GM21723 (cell line): ENCODE measurements around the gene FAM78A.

Source experiments
- ATAC-seq: cut with Tn5 transposase; IDR thresholded peaks from one replicate; pipeline ENCODE4 v1.9.1; 2021; ENCODE audit warnings: mild to moderate bottlenecking, moderate library complexity; ENCODE audit not compliant: unreplicated experiment

The FAM78A gene

DNA sequence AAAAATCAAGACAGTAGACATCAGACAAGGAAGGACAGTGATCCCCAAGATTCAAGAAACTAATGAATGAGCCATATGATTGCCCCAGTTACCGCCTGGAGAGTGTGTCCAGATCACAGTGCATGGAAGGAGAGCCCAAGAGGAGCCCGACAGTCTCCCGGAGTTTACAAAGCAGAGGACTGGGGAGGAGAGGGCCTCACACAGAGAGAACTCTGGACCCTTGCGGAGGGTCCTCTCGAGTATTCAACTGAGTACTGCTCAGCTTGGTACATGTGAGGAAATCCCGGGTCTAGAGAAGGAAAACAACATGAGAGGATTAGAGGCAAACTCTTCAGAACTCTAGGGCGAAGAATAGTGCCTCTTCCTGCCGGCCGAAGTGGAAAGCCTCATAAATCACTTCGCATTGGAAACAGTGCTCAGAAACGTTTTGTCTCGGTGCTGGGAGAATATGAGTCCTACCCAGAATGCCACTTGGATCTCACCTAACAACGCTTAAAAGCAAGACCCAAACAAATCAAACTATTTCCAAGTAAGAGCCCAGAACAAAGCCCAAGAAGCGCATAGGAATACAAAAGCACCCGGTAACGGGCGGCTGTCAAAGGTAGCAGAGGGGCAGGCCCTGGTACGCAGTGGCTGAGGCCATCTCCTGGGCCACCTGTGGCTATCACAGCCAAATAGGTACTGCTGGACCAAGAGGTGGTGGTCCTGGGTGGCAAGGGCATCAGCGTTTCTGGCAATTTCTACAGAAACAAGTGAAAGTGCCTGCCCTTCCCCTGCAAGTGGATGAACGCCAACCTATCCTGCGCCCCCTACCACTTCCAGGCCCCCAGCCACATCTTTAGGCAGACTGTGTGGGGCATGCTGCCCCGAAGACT, 36.0 kb downstream of the FAM78A start:
- no peak for ATAC-seq

DNA sequence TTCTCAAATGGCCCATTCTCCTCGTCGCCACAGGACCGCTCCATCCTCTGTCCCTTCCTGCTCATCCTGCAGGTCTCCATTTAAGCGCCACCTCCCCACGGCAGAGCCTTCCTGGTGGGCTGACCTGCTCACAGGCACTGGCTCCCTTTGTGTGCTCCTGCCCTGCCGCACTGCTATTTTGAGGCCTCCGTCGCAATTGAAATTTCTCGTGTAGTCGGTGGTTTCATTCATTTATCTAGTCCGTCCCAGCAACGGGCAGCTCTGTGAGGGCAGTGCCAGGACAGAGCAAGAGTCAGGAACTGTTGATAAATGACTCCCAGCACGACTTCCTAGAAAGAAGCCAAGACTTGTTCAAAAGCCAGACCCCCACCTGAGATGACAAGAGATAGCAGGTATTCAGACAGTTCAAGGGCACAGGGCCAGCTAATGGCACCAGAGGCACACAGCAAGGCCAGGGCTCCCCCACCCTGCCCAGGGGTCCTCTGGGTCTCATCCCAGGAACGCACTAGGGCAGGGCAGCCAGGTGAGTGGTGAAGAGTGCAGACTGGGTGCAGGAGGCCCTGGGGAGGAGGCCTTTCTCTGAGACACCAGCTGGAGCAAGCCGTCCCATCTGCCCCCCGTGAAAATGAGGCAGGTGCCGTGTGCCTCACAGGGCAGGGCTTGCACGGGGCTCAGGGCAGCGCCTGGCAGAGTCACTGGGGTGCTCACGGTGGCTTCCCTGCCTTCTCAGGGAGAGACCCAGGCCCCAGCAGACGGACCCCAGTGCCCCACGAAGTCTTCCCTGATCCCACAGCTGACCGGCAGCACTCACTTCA, 36.9 kb downstream of the FAM78A start:
- ATAC-seq, result no peak

DNA sequence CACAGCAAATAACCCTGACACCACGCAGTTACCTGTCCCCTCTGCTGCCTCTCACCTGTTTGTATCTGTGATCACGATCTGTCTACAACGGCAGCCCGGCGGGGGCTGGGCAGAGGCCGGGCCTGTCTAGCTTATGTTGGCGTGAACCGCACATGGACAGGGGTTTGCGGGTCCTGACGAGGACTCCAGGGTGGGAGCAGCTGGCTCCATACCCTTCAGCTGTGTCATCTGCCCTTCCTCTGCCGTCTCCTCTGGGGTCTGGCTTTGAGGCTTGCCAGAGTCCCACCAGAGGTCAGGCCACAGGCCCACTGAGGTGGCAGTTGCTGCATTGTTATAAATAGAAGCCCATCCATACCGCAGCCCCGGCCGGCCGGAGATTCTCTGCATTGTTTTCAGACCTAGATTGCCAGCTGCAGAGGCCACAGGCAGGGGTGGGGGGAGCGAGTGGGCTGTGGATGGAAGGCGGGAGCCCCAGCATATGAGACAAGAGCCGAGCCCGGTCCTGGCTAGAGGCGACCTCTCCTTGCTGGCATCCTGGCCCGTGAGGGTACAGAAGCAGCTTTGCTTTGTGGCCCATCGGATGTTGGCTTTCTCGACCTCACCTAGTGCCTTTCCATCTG, 37.8 kb downstream of the FAM78A start:
- ATAC-seq, result peak; percentile 23

DNA sequence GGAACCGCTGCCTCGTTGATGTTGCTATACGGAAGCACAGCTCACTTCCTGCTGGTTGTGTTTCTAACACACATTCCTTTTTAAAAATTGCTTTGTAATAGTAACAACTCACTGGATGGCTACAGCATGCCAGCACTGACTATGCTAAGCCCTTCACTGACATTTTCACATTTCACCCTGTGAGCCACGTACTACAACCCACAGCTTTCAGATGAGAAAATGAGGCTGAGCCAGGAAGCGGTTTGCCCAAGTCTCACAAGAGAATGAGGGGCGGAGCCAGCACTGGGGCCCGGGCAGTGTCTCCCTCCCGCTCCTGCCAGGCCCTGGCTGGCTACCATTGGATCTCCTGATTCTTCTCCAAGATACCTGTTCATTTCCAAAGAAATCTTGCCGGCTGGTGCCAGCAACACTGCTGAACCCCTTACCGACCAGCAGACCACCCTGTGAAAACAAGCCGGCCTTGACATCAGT, 38.3 kb downstream of the FAM78A start:
- peak; percentile 89 for ATAC-seq

DNA sequence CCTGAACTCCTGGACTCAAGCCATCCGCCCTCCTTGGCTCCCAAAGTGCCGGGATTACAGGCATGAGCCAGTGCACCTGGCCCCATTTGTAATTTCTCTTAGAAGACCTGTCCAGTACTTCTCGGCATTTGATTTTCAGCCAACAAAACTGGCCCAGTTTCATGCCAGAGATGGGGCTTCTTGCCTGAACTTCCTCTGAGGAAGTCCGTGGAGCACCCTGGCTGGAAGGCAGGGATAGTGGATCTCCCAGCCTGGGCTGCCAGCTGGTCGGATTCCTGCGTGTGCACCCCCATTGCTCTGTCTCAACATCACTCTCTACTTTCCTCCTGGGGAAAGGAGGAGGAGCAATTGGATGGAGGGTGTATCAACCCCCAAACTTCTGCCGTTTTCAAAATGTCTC, 39.0 kb downstream of the FAM78A start:
- no peak for ATAC-seq

DNA sequence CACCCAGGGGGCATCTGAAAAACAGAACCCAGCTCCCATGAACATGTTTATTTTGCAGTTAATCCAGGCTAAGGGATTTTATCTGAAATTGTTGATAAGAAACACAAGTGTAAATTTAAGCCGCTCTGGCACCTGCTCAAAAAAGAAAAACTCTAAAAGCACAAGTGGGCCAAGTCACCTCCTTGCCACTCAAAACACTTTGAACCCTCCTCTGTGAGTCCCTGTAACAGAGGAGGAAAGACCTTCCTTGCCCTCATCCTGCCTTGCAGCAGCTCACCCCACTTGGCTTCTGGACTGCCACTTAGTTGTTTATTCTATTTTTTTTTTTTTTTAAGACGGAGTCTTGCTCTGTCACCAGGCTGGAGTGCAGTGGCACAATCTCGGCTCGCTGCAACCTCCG, 39.5 kb downstream of the FAM78A start:
- ATAC-seq, result no peak

DNA sequence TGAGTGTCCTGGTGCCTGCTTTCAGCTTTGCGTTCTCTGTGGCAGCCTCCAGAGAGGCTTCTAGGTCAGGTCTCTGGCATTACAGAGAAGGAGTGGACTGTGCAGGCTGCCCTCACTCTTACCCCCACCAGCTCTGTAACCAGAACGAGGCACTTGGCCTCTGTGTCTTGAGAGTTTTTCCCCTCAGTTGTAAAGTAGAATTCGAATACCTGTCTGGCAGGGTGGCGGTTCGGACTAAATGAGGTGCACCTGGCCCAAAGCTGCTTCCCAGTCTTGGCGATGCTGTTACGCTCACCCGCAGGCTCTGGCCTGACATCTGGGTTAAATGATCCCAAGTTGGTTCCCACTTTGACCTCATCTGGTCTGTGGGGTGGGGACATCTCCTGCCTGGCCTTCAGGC, 40.1 kb downstream of the FAM78A start:
- ATAC-seq, result no peak

DNA sequence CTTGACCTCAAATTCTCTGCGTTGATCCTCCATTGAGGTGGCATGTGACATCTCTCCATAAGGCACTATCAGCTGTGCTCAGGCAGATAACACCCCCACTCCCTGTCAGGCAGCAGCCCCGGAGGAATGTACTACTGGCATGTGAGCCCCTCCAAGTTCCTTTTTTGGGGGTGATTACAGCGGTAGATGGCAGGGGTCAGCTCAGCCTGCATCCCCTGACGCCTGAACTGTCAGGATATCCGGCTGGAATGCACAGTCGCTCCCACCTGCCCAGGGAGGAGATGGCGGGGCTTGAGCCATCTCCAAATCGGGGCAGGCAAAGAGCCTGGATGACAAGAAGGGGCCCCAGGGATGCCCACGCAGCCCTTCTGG, 40.8 kb downstream of the FAM78A start:
- no peak for ATAC-seq

DNA sequence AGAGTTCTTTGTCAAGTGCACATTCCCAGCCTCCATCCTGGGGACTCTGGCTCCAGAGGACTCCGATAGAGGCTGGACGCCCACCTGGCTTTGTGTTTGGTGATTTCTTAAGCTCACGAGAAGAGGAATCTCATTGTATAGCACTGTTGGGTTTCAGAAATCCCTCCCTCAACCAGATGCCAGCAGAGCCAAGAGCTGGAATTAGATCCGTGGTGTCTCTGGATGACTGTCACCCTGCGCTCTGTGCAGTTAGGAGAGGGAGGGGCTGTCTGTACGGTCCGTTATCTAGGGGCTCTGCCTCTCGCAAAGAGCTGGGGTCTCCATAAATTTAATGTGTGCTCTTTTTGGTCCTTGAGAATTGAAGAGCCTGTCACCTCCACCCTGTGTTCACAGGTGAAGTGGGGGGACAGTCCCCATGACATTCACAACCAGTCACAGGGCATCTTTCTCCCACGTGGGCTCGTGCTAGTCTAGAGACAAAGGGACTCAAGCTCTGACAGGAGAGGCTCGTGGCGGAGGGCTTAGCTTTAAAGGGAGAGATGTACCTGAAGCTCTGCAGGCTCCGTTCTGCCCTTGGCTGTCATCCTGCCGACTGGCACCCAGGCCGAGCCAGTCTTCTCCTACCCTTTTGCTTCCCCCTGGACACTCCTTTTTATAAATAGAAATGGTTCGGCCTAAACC, 41.4 kb downstream of the FAM78A start:
- ATAC-seq, result no peak

DNA sequence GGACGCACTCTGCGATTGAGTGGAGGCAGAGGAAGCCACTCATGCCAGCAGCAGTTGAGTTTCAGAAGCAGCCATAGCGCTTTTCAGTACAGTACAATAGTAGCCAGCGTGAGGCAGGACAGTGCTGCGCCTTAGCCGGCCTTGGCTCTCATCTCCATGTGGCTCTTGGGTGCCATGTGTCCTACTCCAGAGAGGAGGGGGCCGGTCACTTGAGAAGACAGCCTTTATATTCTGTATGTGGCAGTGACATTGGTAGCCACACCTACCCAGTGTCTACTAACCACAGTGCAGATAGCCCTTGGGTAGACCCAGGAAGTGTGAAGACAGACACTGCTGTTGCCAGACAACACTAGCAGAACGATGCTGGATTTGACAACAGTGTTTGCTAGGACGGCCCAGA, 42.3 kb downstream of the FAM78A start:
- ATAC-seq, result no peak

DNA sequence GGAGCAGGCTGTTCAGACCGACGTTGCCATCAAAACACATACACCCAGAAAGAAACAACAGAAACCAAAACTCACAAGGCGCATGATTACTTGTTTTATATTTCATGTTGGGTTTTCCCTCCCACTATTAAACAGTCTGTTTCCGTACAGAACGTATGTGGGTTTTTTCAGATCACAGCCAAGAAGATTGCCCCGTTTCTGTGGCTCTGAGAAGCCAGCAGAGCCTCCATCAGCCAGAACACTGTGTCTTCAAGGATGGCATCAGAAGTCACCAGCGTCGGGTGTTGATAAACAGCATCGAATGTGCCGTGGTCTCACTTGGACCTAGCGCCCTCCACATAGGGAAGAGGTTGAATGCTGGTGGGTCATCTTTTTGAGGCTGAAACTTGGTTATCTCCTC, 42.8 kb downstream of the FAM78A start:
- no peak for ATAC-seq

DNA sequence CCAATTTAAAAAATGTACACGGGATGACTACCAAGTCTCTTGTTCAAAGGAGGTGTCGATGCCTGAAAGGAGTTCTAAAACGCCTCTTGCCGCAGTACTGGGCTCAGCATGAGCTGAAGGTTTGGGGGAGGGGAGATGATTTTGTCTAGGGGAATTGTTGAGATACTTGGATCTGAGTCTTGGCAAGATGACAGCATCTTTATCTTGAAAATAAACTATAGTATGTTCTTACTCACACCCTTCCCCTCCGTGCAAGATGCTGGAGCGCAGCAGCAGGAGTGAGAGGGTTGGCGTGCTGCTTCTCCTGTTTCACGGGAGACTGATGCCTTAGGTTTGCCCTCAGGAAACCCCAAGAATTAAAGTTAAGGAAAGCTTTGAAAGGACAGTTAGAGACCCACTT, 47.3 kb downstream of the FAM78A start:
- no peak for ATAC-seq

DNA sequence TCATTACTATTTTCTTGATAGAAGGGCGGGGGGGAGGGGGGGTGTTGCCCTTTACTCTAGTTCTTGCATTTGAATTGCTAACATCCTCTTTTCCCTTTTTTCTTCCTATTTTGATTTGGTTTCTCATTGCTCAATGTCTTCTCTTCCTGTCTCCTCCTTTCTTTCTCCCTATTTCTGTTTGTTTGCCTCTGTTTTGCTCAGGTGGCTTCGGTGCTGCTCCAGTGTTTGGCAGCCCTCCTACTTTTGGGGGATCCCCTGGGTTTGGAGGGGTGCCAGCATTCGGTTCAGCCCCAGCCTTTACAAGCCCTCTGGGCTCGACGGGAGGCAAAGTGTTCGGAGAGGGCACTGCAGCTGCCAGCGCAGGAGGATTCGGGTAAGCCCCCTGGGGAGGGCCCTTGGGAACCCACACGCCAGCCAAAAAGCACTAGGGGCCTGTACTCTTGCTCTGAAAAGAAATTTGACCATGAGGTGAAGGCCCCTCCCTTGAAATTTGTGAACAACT, 48.3 kb downstream of the FAM78A start:
- no peak for ATAC-seq

DNA sequence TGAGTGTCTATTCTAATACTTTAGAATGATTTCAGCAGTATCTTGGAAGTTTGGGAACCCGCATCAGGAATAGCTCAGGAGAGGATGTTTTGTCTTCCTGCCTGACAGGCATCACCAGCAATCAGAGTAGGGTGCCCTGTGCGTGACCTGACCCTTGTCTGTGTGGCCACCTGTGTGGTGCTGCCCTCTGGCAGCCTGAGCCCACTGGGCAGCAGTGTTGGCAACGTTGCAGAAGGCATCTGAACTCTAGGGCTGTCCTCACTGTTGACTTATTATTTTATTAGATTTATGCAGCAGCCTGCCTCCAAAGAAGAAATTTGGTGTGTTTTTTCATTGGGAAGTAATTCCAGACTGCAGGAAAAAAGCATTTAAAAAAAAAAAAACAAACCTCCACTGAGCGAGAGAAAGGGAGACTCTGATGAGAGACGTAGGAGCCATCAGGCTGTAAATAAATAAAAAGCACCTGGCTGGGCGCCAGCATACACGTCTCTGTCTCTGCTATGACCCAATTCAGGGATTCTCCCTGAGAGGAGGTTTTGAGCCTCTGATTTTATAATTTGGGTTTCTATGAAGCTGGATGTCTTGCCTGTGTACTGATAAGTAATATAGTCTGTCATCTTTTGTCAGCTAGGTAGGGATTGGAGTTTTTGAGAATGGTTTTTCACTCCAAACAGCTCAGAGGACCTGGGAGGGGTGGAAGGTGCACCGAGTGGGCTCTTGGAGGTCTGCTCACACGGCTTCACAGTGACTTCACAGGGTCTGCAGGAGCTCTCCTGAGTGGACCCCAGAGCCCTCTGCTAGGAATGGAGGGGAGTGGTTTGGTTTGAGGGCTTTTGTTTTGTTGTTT, 49.0 kb downstream of the FAM78A start:
- no peak for ATAC-seq

DNA sequence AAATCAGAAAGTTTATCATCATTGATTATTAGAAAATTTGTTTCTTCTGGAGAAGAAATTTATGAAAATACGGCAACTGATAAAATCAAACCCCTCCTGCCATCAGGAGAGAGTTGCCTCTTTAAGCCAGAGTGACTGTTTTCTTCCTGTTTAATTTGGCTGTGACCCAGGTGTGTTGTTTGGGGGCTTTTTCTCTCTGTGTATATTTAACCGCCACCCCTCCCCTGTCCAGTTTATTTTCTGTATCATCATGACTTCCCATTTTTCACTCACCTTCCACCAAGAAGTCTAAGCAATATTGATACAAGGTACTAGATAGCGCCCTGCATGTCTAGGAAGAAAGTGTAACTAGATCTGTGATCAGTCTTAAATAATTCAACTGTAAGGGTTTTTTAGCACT, 50.1 kb downstream of the FAM78A start:
- no peak for ATAC-seq

DNA sequence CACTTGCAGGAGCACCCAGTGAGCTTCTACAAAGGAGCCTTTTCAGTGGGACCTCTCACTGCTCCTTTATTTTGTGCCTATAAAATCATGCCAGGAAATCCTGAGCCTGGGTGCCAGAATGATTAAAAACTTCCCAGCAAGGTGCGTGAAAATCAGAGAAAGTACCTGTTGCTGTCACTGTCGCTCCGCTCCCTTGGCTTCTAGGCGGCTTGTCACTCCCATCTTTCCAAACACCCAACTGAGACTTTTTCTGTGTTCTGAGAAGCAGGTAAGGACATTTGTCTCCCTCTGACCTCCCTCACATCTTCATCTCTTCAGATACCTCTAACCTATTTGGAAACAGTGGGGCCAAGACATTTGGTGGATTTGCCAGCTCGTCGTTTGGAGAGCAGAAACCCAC, 53.9 kb downstream of the FAM78A start:
- no peak for ATAC-seq

DNA sequence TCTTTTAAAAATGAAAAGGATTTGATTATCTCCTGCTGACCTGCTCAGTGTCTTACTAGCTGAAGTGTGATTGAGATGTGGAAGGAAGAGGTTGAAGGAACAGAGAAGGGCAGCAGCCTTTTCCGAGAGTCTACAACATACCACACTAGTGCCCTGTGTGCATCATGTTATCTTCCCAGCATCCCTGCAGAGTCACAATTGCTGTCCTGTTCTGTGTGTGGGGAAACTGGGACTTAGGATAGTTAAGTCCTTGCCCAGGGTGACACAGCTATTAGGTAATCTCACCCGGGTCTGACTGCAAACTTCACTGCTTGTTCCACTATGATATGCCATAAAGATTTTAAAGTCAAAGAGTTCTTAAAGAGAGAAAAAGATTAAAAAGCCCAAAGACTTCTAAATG, 55.8 kb downstream of the FAM78A start:
- ATAC-seq, result no peak

DNA sequence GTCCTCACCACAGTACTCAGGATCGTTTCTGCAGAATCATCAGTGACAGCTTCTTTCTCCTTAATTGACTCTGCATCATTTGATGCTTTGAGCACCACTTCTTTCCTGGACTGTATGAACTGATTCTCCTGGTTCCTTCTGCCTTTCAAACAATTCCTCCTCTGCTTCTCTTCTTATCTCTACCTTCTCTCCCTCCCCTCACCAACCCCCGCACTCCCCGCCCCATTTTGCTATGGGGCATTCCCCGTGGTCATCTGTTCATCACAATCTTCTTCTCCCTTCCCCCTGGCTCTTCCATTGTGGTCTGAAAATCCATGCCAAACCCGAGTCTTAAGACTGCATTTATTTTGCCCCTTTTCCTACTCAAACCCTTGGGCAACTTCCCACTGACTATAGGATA, 57.9 kb downstream of the FAM78A start:
- no peak for ATAC-seq

DNA sequence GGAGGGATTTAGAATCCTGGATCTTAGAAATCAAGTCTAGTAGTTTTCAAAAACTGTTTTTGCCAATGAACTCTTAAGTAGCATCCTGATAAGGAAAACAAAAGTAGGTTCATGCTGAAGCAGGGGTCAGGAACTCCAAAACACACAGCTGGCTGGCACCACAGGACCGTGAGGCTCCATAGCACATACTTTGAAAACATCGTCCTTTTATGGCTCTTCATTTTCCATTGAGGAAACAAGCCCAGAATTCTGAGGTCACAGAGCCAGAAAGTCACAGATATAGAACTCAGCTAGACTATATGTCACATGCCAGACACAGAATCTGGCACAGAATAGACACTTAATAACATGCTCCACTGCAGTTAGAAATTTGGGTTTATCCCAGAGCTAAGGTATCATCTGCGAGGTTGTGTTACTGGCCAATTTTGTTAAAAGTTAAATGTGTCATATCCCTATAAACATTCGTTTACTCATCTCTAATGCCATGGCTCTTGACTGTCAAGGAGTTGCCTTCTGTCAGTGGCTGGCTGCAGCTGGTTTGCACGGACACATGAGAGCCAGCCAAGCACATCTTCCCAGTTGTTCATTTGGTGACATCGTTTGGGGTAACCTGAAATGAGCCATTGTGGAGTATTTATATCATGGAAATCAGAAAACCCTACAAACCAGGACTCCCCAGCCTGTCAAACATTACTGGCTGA, 58.8 kb downstream of the FAM78A start:
- no peak for ATAC-seq
